Measurements from ENCODE around the gene ATP6V1B1.

- TF ChIP-seq CTCF (IDR thresholded peaks at IDR 0.05) (no peak), ZFX (IDR thresholded peaks at IDR 0.05; ENCODE audit: borderline replicate concordance) (no peak)
These were observed 31.5 kb downstream of the ATP6V1B1 start for GRCh38 chr2:70967189-70967588.
